GM12891 (cell line): ENCODE data around the gene PSMD11.

ENCODE experiments used
- DNase-seq: peaks from one replicate; pipeline ENCODE4 v3.0.0; 2011; ENCODE audit warnings: low spot score; ENCODE audit not compliant: insufficient read length
- FAIRE-seq: peaks from 2 replicates; lab custom pipeline; 2011; peaks lifted over from hg19 to GRCh38; lab: Jason Lieb, UNC
- PAX5 ChIP-seq: IDR thresholded peaks from 2 replicates; pipeline ENCODE4 v1.6.1; 2011; ENCODE audit warnings: low read length, moderate library complexity, mild to moderate bottlenecking; ENCODE audit not compliant: insufficient read depth, severe bottlenecking
- POLR2A ChIP-seq: IDR thresholded peaks from 2 replicates; pipeline ENCODE4 v1.6.1; 2011; ENCODE audit warnings: low read depth, low read length, control low read depth
- POLR2AphosphoS5 ChIP-seq: IDR thresholded peaks from 2 replicates; pipeline ENCODE4 v1.6.1; 2011; ENCODE audit warnings: low read depth, low read length, control low read depth
- POU2F2 ChIP-seq: IDR thresholded peaks from 2 replicates; pipeline ENCODE4 v1.6.1; 2011; ENCODE audit warnings: low read depth, mild to moderate bottlenecking, control low read depth, low read length, moderate library complexity
- SPI1 ChIP-seq: IDR thresholded peaks from 2 replicates; pipeline ENCODE4 v1.6.1; 2011; ENCODE audit warnings: low read depth, low read length, control low read depth
- TAF1 ChIP-seq: IDR thresholded peaks from 2 replicates; pipeline ENCODE4 v1.6.1; 2011; ENCODE audit warnings: low read depth, low read length, control low read depth

Gene PSMD11

DNA sequence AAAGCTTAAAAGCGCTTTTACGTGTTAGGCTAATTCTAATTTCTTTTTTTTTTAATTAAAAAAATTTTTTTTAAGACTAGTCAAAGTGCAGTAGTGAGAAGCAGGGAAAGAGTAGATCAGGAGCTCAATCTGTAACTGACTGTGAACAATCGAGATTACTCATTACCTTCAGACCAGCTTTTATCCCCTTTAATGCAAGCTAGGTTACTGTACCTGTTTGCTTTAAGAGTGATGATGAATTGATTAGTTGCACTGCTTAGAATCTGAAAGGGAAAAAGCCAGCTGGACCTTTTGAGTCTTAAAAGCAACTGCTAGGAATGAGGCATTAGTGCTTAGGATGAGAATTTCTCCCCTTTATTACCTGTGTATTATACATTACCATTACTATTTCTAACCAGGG, 19.0 kb downstream of the PSMD11 start:
- TF ChIP-seq POU2F2: no peak
- TF ChIP-seq PAX5: no peak
- no peak for TF ChIP-seq POLR2A
- TF ChIP-seq POLR2AphosphoS5: no peak
- TF ChIP-seq SPI1: no peak
- no peak for TF ChIP-seq TAF1
- FAIRE-seq (no peak), DNase-seq (no peak)

- no peak for TF ChIP-seq POLR2A
- FAIRE-seq (no peak), DNase-seq (no peak)
Observed at GRCh38 chr17:32464374-32464773, 20.1 kb downstream of the PSMD11 start.

GRCh38 chr17:32467949-32468348, 23.6 kb downstream of the PSMD11 start:
- FAIRE-seq: no peak
- DNase-seq: no peak

DNA sequence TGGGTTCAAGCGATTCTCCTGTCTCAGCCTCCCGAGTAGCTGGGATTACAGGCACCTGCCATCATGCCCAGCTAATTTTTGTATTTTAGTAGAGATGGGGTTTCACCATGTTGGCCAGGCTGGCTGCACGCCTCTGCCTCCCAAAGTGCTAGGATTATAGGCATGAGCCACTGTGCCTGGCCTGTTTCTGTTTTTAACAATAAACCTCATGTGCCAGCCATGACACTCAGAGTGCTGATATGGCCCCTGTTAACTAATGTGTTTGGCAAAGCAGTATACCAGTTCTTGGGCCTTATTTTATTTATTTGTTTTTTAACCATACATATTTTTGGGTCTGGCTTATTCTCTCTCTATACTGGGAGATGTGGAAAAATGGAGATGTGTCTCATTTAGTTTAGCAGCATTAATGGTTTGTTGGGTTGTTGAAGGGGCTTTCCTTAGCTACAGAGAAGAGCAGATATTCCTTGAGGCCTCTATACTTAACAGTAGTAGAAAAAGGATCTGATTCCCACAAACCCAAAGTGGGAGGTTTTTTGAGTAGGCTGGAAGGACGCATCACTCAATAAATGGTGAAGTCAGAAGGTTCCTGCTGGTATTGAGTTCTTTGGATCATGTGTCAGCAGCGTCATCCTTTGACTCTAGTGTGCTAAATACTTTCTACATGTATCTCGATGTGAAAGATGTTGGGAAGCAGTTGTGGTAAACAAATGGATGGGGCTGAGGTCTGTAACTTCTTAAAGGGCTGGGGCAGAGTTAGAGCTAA, 26.3 kb downstream of the PSMD11 start:
- no peak for FAIRE-seq
- TF ChIP-seq SPI1 (no peak), PAX5 (no peak), TAF1 (no peak), POLR2A (no peak), POLR2AphosphoS5 (no peak), POU2F2 (no peak)
- no peak for DNase-seq

More at GRCh38 chr17:32467949-32468348, 23.6 kb downstream of the PSMD11 start:
- no peak for TF ChIP-seq POU2F2

- FAIRE-seq (no peak), DNase-seq (no peak)
- TF ChIP-seq POU2F2: no peak
- no peak for TF ChIP-seq SPI1
- TF ChIP-seq POLR2AphosphoS5: no peak
- no peak for TF ChIP-seq POLR2A
Observed at GRCh38 chr17:32471652-32472051, 27.3 kb downstream of the PSMD11 start.

DNA sequence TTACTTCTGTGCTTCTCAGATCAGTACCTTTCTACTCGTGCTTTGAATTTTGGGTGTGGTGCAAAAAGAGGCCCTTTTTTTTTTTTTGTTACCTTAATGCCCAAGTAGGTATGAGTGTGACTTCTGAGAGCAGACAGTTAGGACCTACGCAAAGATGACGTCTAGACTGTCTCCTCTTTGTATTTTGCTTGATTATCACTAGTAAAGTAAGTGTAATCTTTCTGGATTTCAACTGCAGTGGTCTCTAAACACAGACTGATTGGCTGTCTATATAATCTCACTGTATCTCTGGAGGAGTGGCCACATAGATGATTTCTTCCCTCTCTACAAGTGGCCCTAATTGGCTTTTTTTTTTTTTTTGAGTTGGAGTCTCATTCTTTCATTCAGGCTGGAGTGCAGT, 30.9 kb downstream of the PSMD11 start:
- no peak for DNase-seq
- FAIRE-seq: no peak
- TF ChIP-seq TAF1: no peak

DNA sequence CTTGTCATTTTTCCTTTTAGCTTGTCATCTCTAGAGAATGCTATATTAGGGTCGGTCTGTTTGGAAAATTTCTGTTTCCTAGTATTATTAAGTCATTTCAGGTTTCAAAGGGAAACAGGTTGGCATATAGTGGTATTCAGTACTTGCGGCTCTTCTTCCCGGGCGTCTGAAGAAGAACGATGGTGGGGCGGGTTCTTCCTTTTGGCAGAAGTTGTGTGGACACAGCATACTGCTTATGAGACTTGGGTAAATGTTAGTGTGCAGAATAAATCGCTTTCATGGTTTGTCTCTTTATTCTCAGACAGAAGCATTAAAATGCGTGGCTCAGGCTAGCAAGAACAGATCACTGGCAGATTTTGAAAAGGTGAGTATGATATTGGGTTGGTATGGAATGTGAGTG, 32.9 kb downstream of the PSMD11 start:
- TF ChIP-seq TAF1 (no peak), POLR2A (no peak), SPI1 (no peak), PAX5 (no peak), POU2F2 (no peak), POLR2AphosphoS5 (no peak)
- no peak for FAIRE-seq
- DNase-seq: no peak

DNA sequence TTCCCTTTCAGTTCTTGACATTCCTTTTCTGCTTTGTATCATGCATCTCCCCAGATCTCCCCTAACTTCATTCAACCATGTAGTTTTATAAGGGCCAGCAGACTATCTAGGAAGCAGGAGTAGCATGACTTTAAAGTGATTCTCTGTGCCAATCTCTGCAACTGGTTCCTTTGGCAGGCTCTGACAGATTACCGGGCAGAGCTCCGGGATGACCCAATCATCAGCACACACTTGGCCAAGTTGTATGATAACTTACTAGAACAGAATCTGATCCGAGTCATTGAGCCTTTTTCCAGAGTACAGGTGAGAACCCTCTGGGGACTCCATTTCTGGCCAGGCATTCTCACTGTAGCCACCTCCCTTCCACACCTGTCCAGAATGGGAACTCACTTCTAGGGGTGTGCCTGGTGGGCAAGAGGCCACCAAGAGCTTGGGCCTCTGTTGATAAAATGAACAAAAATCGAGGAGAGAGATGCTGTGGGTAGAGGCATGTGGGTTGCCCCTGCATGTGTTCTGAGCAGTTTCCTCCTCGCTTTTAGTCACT, 34.8 kb downstream of the PSMD11 start:
- TF ChIP-seq POLR2AphosphoS5: no peak
- TF ChIP-seq PAX5: no peak
- TF ChIP-seq SPI1: no peak
- TF ChIP-seq TAF1: no peak
- no peak for TF ChIP-seq POLR2A
- TF ChIP-seq POU2F2: no peak
- DNase-seq: no peak

DNA sequence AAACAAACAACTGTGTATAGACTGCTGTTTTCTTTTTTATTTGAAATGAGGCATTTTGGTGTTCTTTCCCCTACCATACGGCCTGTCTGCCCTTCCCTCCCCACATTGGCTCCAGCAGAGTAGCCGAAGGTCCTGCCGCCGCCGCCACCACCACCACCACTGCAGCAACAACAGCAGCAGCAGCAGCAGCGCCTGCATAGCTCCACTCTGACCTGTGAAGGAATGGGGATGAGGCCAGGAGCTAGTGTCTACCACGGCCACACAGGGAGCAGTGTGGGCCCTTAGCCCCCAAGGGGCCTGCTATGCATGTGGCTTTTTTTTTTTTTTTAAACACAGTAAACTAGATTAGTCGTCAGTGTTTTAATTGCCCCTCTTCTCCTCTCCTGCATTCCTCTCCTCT, 36.9 kb downstream of the PSMD11 start:
- no peak for FAIRE-seq

More for the DNA sequence above, 34.8 kb downstream of the PSMD11 start:
- FAIRE-seq: no peak

GRCh38 chr17:32482568-32483320, 38.4 kb downstream of the PSMD11 start:
- peak; percentile 55 for FAIRE-seq
- DNase-seq: no peak
- TF ChIP-seq POLR2AphosphoS5 (0 out of 2 replicates have a peak, but pooled peaks have one; percentile 19), SPI1 (peak; percentile 60), POLR2A (peak; percentile 25; the same call in 1 of the 2 replicates), TAF1 (no peak)

More for the DNA sequence above, 36.9 kb downstream of the PSMD11 start:
- DNase-seq: no peak
- TF ChIP-seq POLR2A: no peak
- TF ChIP-seq POLR2AphosphoS5: no peak
- TF ChIP-seq PAX5: no peak
- no peak for TF ChIP-seq SPI1
- TF ChIP-seq POU2F2: no peak
- no peak for TF ChIP-seq TAF1
